Endothelial cell of umbilical vein (primary cell): ENCODE measurements around the gene RHCG. TPM values are rescaled to one million over a fixed set of nuclear protein-coding genes. Genes with fewer than 3 reads are reported as not detected.

ENCODE experiments used
- BruUV-seq: library from RNA; stranded (reverse); fragments of 400-500 nt; replicated peaks from 2 replicates; lab custom pipeline; 2021; lab: Mats Ljungman, UMichigan
- CTCF ChIA-PET: fragments of 300-600, 350-600 bp; sonication (Branson Sonifier 250); formaldehyde crosslinking; loops from one replicate; lab custom pipeline; 2021; ENCODE audit warnings: antibody characterized with exemption, inconsistent platforms; lab: Charles Lee
- POLR2A ChIA-PET: fragments of 300-600, 350-600 bp; sonication (Branson Sonifier 250); formaldehyde crosslinking; loops from one replicate; lab custom pipeline; 2021; ENCODE audit warnings: antibody characterized with exemption, inconsistent platforms; lab: Charles Lee
- DNase-seq: peaks from one replicate; pipeline ENCODE4 v3.0.0-alpha.2; 2011; ENCODE audit warnings: low read depth, low spot score
- FAIRE-seq: peaks from 2 replicates; lab custom pipeline; 2011; peaks lifted over from hg19 to GRCh38; lab: Jason Lieb, UNC
- H2AFZ ChIP-seq: 2 replicates; pipeline ENCODE4 v1.6.0; 2012; ENCODE audit warnings: low read depth, low read length, control low read depth, inconsistent platforms
- H3K27ac ChIP-seq: 2 replicates; pipeline ENCODE4 v1.5.1; 2011; ENCODE audit warnings: low read depth, mild to moderate bottlenecking, control low read depth, low read length, moderate library complexity; ENCODE audit not compliant: insufficient read depth
- H3K27me3 ChIP-seq, 2 experiments: 2 replicates each; pipeline versions ENCODE4 v1.6.0 to v1.6.1; 2011; ENCODE audit warnings: low read length in 2 of 2, mixed read lengths in 1 of 2; ENCODE audit not compliant: control insufficient read depth in 2 of 2, insufficient read depth in 2 of 2
- H3K36me3 ChIP-seq, 2 experiments: 2 replicates in 1 of 2; 3 replicates in 1 of 2; pipeline ENCODE4 v1.5.1; 2011; ENCODE audit warnings: low read length in 2 of 2, mild to moderate bottlenecking in 1 of 2, moderate library complexity in 1 of 2; ENCODE audit not compliant: control insufficient read depth in 2 of 2, insufficient read depth in 2 of 2; ENCODE audit errors: extremely low read depth in 1 of 2
- H3K4me1 ChIP-seq: 3 replicates; pipeline ENCODE4 v1.5.1; 2011; ENCODE audit warnings: mild to moderate bottlenecking, low read length; ENCODE audit not compliant: control insufficient read depth, insufficient read depth; ENCODE audit errors: extremely low read depth
- H3K4me2 ChIP-seq: 2 replicates; pipeline ENCODE4 v1.6.1; 2011; ENCODE audit warnings: low read length, control low read depth, mixed read lengths; ENCODE audit not compliant: insufficient read depth
- H3K4me3 ChIP-seq, 3 experiments: fragments of 200-600 bp in 1 of 3; sonication (generic), shearing (Covaris generic) in 1 of 3; replicated peaks in 1 of 3; 2 replicates each; pipeline ENCODE4 v1.5.1; 2011 to 2016; ENCODE audit warnings: control low read depth in 3 of 3, low read length in 3 of 3, mild to moderate bottlenecking in 2 of 3, inconsistent platforms in 1 of 3, low read depth in 1 of 3, moderate library complexity in 1 of 3; ENCODE audit not compliant: insufficient read depth in 1 of 3
- H3K79me2 ChIP-seq: 2 replicates; pipeline ENCODE4 v1.6.0; 2012; ENCODE audit warnings: low read length, inconsistent platforms; ENCODE audit not compliant: control insufficient read depth, insufficient read depth
- H3K9ac ChIP-seq: replicated peaks from 2 replicates; pipeline ENCODE3; 2011; ENCODE audit warnings: low read length, control low read depth; ENCODE audit not compliant: insufficient read depth; ENCODE audit errors: extremely low read depth
- H3K9me1 ChIP-seq: replicated peaks from 3 replicates; pipeline ENCODE4 v1.6.0; 2011; ENCODE audit warnings: mild to moderate bottlenecking, low read length; ENCODE audit not compliant: control insufficient read depth, insufficient read depth; ENCODE audit errors: extremely low read depth
- H3K9me3 ChIP-seq: replicated peaks from 2 replicates; pipeline ENCODE4 v1.5.1; 2012; ENCODE audit warnings: low read length, inconsistent platforms; ENCODE audit not compliant: control insufficient read depth, insufficient read depth
- H4K20me1 ChIP-seq: replicated peaks from 2 replicates; pipeline ENCODE3; 2011; ENCODE audit warnings: mild to moderate bottlenecking, low read length; ENCODE audit not compliant: control insufficient read depth, insufficient read depth; ENCODE audit errors: extremely low read depth
- CTCF ChIP-seq, 2 donors: IDR thresholded peaks; 1 replicate in 1 of 2; 2 replicates in 1 of 2; pipeline ENCODE4 v1.5.1; 2011; ENCODE audit warnings: low read length in 2 of 2, mild to moderate bottlenecking in 2 of 2, moderate library complexity in 2 of 2, control low read depth in 1 of 2, inconsistent platforms in 1 of 2, low read depth in 1 of 2; ENCODE audit not compliant: insufficient read depth in 1 of 2; ENCODE audit errors: extremely low read depth in 1 of 2
- EZH2 ChIP-seq: IDR thresholded peaks from 2 replicates; pipeline ENCODE4 v1.6.1; 2012; ENCODE audit warnings: borderline replicate concordance, low read depth, mild to moderate bottlenecking, moderate library complexity, low read length, inconsistent platforms; ENCODE audit not compliant: severe bottlenecking
- FOS ChIP-seq: IDR thresholded peaks from 2 replicates; pipeline ENCODE4 v1.6.1; 2011; ENCODE audit warnings: mild to moderate bottlenecking, low read length, moderate library complexity, borderline replicate concordance; ENCODE audit not compliant: insufficient read depth
- GATA2 ChIP-seq: IDR thresholded peaks from 2 replicates; pipeline ENCODE4 v1.7.0; 2011; ENCODE audit warnings: low read depth, mild to moderate bottlenecking, moderate library complexity, mixed read lengths, low read length; ENCODE audit not compliant: insufficient read length, insufficient read depth
- JUN ChIP-seq: IDR thresholded peaks from 2 replicates; pipeline ENCODE4 v1.6.1; 2011; ENCODE audit warnings: borderline replicate concordance, low read depth; ENCODE audit not compliant: insufficient read length, insufficient read depth
- MYC ChIP-seq: IDR thresholded peaks from one replicate; pipeline ENCODE4 v1.6.1; 2011; ENCODE audit warnings: mild to moderate bottlenecking, low read depth, low read length
- POLR2A ChIP-seq: IDR thresholded peaks from 2 replicates; pipeline ENCODE4 v1.6.1; 2012; ENCODE audit warnings: low read depth, mild to moderate bottlenecking, control low read depth, low read length
- dilution Hi-C: fragments of 300-500 bp; cut with MboI; formaldehyde crosslinking; loops from one replicate; pipeline ENCODE4 v1.15.0; 2019; ENCODE audit warnings: low sequenced_read_pairs; ENCODE audit not compliant: extremely low pct_ligation_motif_present
- intact Hi-C: fragments of 100-400 bp; cut with micrococcal nuclease; formaldehyde crosslinking; loops from one replicate; pipeline ENCODE4 v1.10.0; 2022
- polyA plus RNA-seq, 4 experiments: library from polyadenylated mRNA; depleted of rRNA in 3 of 4; stranded (reverse) in 3 of 4; unstranded in 1 of 4; fragments of >200 nt; gene quantifications; 2 replicates each; pipeline versions ENCODE4 v1.2.1 to v1.2.3, GENCODE V29; 2011 to 2012; ENCODE audit warnings: missing spikeins in 1 of 4
- total RNA-seq: library from RNA; stranded (reverse); gene quantifications from 2 replicates; pipeline ENCODE4 v1.2.3, GENCODE V29; 2021

RHCG gene
- total and polyA plus RNA-seq, 2 donors (not counting 3 experiments of a cell fraction or from before 2014, with no cell fraction given): not detected

DNA sequence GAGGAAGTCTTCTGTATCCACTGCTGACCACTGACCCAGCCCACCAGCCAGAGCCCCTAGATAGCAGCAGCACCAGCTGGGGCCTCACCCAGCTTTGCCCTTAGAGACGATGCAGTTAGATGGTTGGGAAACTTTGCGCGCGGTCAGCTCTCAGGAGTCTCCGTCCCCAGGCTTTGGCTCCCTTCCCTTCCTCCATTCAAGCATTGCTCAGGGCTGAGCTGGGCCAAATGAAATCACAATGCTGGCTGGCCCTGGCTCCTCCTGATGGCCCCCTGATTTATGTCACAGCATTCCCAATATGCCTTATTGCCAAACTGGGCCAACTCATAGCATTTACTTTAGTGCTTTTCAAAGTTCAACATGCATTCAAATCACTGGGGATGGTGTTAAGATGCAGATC lies 34.6 kb upstream of the RHCG start:
- ChIA-PET POLR2A (no interaction called here), CTCF (interaction anchor here (0.9 to 1.9 kb wide), 4 partner anchors 10 to 39 kb away, joined by 3 to 7 read pairs (median 4); no protein-coding TSS in a partner anchor)
- H3K4me2 ChIP-seq: no peak overlapping the region
- no peak for FAIRE-seq
- no peaks in the 10 kb centered on the region for H3K36me3 ChIP-seq
- H4K20me1 ChIP-seq: no peaks in the 10 kb centered on the region
- no peak overlapping the region for H3K9ac ChIP-seq
- no peaks in the 10 kb centered on the region for H3K4me1 ChIP-seq
- H3K4me3 ChIP-seq: no peak overlapping the region
- intact Hi-C loops (no loop called here), dilution Hi-C loops (no loop called here)
- H2AFZ ChIP-seq: no peak overlapping the region
- no TSS peak for BruUV-seq
- H3K9me1 ChIP-seq: no peaks in the 10 kb centered on the region
- no peaks in the 10 kb centered on the region for H3K79me2 ChIP-seq
- TF ChIP-seq CTCF (IDR thresholded peaks at IDR 0.05; ENCODE audit: extremely low read depth in 1 of 2, insufficient read depth in 1 of 2, low read depth in 1 of 2, low read length in 2 of 2) (no peak), FOS (no peak), MYC (no peak), GATA2 (no peak), EZH2 (no peak), POLR2A (no peak), JUN (no peak)
- no peaks in the 10 kb centered on the region for H3K27me3 ChIP-seq
- no peak overlapping the region for H3K27ac ChIP-seq
- no peak for DNase-seq
- H3K9me3 ChIP-seq: no peaks in the 10 kb centered on the region
